Activated CD4-positive, alpha-beta T cell treated with anti-CD3 and anti-CD28 coated beads for 24 hours (primary cell): Measurements from ENCODE around the gene NOP53.
A peak's percentile ranks its signal among the peaks of the same experiment; 100 is the strongest.
"Not testable (repeated sequence)": the region's sequence is repeated elsewhere in the genome, so short reads cannot be mapped to it uniquely, and the experiment has no call there.

Source experiments
- DNase-seq, 2 donors: peaks; one replicate each; pipeline ENCODE4 v3.0.0-alpha.2; 2020; ENCODE audit warnings: low read depth in 2 of 2

Gene NOP53

DNA sequence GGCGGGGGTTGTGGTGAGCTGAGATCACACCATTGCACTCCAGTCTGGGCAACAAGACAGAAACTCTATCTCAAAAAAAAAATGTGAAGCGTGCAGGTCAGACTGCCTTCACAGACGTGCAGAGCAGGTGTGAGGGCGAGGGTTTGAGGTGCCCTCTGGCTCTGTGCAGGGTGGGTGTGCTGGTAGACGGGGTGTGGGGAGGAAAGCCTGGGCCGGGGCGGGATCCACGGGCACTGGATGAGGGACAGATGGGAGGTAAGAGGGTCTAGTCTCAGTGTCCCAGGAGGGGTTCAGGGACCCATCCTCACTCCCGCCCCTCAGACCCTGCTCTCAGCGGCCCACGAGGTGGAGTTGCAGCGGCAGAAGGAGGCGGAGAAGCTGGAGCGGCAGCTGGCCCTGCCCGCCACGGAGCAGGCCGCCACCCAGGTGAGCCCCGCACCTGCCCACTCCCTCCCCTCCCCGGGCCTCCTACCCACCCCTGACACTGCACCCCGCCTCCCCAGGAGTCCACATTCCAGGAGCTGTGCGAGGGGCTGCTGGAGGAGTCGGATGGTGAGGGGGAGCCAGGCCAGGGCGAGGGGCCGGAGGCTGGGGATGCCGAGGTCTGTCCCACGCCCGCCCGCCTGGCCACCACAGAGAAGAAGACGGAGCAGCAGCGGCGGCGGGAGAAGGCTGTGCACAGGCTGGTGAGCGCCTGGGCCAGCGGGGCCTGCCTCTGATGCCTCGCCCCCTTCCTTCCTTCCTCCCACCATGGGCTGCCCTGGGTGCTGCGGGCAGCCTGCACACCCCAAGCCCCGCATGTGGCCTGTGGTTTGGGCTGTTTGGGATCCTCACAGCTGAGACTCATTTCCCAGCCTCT, 9.1 kb downstream of the NOP53 start:
- no peak for DNase-seq

DNA sequence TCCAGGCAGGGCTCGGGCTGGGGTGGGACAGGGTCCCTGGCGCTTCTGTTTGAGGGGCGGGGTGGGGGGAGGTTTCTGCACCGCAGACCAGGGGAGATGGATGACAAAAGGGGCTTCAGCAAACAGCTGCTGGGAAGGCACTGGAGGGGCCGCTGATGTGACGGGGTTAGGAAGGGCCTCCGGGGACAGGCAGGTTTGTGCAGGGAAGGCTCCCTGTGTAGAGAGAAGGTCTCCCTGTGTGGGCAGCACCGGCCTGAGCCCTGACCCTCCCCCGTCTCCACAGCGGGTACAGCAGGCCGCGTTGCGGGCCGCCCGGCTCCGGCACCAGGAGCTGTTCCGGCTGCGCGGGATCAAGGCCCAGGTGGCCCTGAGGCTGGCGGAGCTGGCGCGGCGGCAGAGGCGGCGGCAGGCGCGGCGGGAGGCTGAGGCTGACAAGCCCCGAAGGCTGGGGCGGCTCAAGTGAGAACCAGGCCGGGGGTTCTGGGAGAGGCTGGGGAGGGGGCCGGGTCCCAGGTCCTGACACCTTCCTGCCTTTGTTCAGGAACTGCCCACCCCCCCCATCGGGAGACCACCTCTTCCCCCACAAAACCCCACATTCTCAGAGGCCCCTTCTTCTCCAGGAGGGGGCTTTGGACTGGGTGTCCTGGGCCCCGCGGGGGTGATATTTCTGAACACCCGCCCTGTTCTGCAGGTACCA, 9.9 kb downstream of the NOP53 start:
- no peak for DNase-seq

DNA sequence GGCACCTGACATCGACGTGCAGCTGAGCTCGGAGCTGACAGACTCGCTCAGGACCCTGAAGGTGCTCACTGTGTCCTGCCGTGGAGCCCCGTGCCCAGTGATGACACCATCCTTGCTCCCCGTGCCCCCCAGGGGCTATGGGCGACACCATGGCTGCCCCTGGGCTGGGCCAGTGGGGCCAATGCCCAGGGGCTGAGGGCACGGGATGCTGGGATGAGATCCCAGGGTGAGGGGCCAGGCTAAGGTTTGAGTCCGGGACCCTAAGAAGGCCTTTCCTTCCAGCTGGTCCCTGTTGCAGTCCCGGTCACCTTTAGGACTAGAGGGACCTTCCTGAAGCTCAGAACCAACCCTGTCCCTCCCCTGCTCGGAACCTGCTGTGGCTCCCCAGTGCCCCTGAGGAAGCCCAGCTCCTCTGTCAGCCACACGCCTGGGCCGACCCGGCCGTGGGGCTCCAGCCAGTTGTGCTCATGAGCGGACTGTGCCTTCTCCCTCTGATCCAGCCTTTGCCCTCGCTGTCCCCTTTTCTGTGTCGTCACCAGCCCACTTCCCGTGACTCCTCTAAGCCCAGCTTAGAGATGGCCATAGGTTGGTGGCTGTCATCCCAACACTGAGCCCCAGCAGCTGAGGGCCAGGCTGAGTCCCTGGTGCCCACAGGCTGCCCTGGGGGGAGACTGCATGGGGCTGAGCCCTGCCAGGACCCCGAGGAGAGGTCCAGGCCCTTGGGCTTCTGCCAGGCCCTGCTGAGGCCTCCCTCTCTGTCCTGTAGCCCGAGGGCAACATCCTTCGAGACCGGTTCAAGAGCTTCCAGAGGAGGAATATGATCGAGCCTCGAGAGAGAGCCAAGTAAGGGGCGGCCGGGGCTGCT, 10.6 kb downstream of the NOP53 start:
- no peak for DNase-seq

DNA sequence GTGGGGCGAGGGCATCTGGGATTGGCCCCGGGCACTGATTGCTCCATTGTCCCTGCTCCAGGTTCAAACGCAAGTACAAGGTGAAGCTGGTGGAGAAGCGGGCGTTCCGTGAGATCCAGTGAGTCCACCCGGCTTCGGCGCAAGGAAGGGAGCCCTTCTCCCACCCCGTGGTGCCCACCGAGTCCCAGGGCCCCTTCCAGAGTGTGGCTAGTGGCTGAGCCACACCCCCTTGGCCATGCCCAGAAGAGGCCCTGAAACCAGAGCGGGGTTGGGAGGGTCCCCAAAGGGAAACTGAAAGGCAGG, 11.2 kb downstream of the NOP53 start:
- no peak for DNase-seq

DNA sequence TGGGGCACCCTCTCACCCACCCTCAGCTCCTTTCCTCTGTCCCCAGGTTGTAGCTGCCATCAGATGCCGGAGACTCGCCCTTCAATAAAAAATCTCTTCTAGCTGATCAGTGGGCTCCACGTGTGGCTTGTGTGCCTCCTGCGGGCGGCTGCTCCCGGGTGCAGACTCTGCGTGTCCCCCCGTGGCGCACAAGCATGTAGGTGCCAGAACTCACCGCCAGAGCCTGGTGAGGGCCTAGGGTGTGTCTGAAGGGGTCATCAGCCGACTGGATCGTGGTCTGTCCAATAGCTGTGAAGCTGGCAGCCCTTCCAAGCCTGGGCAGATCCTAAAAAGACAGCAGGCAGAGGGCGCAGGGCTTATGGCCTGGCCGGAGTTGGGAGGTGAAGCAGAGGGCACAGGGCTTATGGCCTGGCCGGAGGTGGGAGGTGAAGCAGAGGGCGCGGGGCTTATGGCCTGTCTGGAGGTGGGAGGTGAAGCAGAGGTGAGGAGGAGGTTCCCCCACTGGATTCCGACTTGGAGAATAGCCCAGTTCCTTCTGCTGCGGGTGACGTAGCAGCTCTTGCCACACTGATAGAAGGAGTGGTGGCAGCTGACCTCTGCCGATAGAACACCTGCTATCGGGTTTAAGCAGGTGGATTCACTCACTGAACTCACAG, 11.7 kb downstream of the NOP53 start:
- no peak for DNase-seq

DNA sequence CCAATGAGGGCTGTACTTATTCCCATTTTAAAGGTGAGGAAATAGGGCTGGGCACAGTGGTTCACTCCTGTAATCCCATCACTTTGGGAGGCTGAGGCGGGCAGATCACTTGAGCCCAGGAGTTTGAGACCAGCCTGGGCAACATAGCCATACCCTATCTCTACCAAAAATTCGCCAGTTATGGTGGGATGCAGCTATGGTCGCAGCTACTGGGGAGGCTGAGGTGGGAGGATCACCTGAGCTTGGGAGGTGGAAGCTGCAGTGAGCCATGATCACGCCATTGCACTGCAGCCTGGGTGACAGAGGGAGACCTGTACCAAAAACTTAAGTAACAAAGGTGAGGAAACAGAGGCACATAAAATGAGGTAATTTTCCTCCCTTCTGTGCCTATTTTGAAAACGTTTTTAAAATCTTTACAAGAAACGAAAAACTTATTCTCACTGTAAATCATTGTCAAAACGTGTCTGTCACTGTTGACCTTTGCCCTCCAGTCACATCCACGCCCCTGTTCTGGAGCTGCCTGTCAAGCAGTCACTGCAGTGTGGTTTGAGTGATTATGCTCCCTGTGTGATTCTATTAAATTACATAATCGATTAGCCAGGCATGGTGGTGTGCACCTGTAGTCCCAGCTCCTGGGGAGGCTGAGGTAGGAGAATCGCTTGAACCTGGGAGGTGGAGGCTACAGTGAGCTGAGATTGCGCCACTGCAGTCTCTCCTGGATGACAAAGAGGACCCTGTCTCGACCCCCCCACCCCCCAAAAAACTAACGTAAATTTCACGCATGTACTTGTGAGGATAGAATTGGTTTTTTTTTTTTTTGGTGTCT, 12.5 kb downstream of the NOP53 start:
- no peak for DNase-seq

DNA sequence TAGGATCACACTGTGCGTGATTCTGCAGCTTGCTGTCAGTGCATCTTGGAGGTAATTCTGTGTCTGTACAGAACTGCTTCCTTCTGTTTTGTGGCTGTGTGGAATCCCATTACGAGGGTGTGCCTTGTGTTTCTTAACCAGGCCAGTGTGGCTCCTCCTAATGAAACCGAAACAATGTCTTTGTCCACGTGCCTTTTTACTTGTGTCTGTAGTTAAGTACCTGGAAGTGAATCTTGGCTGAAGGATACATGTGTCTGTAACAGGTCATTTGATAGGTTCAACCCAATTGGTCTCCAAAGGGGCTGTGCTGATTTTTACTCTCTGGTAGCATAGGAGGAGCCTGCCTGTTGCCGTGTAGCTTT, 13.1 kb downstream of the NOP53 start:
- DNase-seq: no peak

DNA sequence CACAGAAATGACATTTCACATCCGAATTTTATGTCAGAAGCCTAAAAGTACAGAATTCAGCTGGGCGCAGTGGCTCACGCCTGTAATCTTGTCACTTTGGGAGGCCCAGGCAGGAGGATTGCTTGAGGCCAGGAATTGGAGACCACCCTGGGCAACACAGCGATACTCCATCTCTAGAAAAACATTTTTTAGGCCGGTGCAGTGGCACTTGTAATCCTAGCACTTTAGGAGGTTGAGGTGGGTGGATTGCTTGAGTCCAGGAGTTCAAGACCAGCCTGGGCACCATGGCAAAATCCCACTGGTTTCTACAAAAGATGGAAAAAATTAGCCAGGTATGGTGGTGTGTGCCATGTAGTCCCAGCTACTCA, 15.3 kb downstream of the NOP53 start:
- DNase-seq: no peak

DNA sequence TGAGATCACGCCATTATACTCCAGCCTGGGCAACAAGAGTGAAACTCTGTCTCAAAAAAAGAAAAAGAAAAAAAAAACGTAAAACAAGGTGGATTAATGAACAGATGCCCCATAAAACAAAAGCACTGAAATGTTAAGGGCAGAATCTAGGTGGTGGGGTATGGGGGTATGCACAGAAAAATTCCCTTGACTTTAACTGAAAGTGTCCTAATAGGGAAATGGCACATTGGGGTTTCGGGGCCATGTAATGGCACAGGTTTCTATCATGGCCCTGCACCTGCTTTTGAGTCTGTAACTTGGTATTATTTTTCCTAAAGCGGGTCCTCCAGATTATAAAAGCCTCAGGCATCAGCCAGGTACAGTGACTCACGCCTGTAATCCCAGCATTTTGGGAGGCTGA, 16.2 kb downstream of the NOP53 start:
- DNase-seq: no peak

DNA sequence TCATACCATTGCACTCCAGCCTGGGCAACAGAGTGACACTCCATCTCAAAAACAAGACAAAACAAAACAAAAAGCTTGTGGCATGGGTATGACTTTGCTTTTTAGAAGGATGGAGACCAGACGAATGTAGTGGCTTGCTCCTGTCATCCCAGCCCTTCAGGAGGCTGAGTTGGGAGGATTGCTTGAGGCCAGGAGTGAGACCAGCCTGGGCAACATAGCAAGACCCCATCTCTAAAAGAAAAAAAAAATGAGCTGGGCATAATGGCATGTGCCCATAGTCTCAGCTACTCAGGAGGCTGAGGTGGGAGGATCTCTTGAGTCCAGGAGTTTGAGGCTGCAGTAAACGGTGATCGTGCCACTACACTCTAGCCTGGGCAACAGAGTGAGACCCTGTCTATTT, 16.8 kb downstream of the NOP53 start:
- no peak for DNase-seq

DNA sequence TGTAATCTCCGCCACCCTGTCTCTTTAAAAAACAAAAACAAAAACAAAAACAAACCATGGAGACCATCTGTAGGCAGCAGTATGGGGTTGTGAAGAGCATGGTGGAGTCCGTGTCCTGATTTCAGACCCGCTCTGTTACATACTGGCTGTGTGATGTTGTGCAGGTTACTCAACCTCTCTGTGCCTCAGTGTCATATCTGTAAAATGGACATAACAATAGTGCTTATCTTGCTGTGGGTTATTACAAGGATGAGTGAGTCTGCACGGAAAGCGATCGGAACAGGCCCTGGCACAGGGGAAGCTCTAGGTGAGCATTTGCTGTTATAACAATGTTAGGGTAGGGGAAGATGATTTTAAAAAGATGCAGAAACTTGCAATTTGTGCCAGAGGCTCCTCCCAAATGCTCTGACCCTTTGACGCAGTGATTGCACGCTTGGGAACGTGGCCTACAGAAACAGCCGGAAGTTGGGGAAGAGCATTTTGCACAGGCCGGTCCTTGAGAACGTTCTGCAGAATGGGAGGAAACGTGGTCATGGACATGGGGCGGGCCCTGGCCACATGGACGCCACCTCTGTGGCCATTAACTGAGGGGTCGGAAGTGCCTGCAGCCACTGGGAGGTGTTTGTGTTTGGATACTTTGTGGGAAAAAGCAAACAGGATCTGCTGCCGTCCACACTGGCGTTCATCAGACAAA, 17.4 kb downstream of the NOP53 start:
- no peak for DNase-seq

DNA sequence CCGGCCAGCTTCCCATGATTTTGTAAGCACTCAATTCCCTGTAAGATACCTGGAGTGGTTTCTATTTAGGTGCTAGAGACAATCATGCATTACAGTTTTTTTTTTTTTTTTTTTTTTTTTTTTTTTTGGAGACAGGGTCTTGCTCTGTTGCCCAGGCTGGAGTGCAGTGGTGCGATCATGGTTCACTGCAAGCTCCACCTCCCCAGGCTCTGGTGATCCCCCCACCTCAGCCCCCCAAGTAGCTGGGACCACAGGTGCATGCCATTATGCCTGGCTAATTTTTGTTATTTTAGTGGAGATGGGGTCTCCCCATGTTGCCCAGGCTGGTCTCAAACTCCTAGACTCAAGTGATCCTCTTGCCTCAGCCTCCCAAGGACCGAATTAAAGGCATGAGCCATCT, 19.4 kb downstream of the NOP53 start:
- DNase-seq: not testable (repeated sequence)

DNA sequence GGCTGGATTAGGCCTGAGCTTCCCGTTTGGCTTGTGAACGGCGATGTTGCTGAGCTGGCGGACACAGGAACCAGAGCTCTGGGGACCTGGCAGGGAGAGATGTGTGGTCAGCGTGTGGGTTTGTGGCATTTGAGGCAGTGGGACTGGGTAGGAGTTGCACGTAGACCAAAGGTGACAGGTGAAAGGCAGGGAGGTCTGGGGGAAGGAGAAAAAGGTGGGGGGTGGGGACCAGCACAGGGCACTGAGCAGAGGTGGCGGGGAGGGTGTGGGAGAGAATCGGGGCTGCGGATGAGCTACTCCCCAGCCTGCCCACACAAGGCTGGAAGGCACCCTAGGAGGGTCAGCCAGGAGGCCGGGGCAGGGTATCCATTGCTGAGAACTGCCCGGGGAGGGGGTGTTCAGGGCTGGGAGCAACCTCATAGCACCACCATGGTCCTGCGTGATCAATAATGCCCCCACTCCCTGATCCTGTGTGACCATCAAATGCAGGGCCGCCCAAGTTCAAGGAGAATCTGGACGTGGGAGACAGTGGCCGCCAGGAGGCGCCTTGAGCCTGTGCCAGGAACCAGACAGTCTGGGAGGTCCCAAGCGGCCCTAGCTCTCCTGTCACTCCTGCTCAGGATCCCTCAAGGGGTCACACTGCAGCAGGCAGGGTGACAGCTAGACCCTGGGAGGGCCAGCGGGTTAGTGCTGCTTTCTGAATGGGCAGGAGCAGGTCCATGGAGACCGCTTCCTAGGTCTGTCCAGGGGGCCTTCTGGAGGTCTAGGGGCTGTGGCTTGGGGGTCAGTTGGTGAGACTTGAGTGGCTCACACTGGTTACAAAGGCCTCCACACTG, 20.4 kb downstream of the NOP53 start:
- peak in 1 of 2 donors; percentile 22 for DNase-seq

DNA sequence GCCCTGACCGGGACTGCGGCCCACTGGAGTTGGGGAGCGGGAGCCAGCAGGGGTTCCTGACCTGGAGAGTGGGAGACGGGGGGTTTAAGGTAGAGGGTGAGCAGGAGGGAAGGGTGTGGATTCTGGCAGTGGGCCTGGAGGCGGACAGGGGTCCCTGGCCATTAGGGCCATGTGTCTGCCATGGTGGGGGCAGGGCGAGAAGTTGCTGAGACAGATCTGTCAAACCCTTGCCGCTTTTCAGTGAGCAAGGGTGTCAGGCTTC, 20.9 kb downstream of the NOP53 start:
- DNase-seq: no peak

DNA sequence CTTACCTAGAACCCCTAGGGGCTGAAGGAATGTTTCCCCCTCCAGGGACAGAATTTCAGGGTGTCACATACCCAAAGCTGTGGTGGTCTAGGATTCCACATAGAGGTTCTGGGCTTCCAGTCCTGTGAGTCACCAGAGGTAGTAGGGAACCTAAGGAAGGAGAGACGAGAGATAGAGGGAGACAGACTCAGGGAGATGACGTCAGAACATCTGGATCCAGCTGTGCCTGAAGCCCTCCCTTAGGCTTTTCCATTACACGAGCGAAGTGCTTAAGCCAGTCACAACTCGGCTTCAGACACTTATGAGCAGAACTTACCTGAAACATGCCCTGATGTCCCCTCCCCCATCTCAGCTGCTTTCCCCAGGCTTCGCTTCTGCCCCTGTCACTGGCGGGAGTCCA, 21.3 kb downstream of the NOP53 start:
- no peak for DNase-seq

DNA sequence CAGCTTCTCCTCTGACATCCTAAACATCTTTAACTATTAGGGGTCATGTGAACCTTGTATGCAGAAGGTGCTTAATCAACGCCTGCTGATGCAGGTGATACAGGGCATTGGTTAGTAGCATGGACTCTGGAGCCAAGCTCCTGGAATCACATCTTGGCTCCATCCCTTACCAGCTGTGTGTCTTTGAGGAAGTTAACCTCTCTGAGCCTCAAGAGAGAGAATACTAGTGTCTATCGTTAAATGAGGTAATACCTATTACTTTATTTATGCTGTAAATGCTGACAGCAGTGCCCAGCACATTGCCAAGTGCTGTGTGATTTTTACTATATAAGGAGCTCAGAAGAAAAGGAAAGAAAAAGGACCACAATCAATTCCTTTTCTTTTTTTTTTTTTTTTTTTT, 22.0 kb downstream of the NOP53 start:
- no peak for DNase-seq

DNA sequence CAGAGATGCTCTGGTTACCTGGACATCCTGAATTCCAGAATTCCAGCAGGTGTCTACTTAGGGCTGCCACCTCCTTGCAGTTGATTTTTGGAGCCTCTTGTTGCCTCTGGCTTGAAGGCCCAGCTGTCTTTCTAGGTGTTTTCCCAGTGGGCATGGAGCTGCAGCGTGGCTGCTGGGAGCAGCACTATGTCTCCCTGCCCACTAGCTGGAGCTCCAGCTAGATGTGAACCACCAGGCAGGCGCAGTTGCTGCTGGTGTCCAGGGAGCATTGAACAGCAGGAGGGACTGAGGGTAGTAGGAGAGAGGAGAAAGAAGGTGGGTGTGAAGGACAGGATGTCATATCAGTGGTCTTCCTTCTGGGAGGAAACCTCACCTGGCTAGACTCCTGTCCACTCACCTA, 23.3 kb downstream of the NOP53 start:
- DNase-seq: no peak

DNA sequence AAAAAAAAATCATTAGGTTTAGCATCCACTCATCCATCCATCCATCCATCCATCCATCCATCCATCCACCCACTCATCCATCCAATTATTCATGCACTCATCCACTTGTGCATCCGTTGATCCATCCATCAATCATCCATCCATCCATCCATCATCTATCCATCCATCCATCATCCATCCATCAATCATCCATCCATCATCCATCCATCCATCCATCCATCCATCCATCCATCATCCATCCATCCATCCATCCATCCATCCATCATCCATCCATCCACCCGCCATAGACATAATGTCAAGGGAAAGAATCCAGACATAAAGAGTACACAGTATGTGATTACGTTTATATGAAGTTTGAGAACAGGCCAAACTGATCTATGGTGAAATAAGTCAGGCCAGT, 24.2 kb downstream of the NOP53 start:
- no peak for DNase-seq

DNA sequence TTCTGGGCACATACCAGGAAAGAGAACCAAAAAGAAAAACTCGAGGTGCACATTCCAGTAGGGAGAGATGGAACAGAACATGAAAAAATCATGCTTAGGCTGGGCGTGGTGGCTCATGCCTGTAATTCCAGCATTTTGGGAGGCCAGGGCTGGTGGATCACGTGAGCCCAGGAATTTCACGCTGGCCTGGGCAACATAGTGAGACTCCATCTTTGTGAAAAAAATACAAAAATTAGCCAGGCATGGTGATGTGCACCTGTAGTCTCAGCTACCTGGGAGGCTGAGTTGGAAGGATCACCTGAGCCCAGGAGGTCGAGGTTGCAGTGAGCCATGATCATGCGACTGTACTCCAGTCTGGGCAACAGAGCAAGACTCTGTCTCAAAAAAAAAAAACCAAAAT, 25.9 kb downstream of the NOP53 start:
- not testable (repeated sequence) for DNase-seq

DNA sequence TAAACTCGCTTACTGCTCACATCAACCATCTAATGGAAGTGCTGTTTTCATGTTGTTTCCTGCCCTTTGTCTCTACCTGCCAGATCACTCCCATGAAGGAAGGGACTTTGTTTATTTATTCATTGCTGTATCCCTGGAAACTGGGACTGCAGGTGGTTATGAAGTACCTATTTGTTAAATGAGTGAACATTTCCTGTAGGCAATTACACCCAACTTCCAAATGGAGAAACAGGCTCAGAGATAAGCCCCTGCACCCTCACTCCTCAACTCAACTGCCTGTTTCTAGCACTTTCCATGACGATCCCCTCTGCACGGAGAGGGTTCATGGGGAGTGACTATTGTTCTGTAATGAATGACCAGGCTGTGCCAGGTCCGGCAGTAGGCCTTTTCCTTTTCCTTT, 31.2 kb downstream of the NOP53 start:
- DNase-seq: no peak
